Measurements from ENCODE around the gene TTC33.

- TF ChIP-seq REST (IDR thresholded peaks at IDR 0.05; ENCODE audit: insufficient read depth in 1 of 2, low read depth in 2 of 2, low read length in 2 of 2) (no peak), TAF1 (IDR thresholded peaks at IDR 0.05; ENCODE audit: borderline replicate concordance, insufficient read depth, low read length) (no peak)
Measured at GRCh38 chr5:40665635-40666298, 90.0 kb downstream of the TTC33 start.
